HepG2 (cell line): ENCODE measurements around the gene GPR158. TPM values are rescaled to one million over a fixed set of nuclear protein-coding genes. Genes with fewer than 3 reads are reported as not detected.

Experiments used
- ATAC-seq: fragments of 200-7000 bp; cut with Tn5 transposase; 3 replicates; pipeline ENCODE4 v1.9.1; 2020; ENCODE audit warnings: mild to moderate bottlenecking, moderate library complexity
- BruUV-seq: library from RNA; stranded (reverse); fragments of 400-500 nt; replicated peaks from 2 replicates; lab custom pipeline; 2021; lab: Mats Ljungman, UMichigan
- CTCF ChIA-PET: fragments of 300-600 bp; formaldehyde crosslinking; extraction: SDS; loops from one replicate; lab custom pipeline; 2021; ENCODE audit warnings: low total read pairs, inconsistent platforms, low intra/inter-chr PET ratio; lab: Yijun Ruan, JAX
- POLR2A ChIA-PET: fragments of 350-600 bp; sonication (Branson Sonifier 250); formaldehyde crosslinking; loops from one replicate; lab custom pipeline; 2020; ENCODE audit warnings: antibody characterized with exemption, inconsistent platforms; lab: Yijun Ruan, JAX
- DNase-seq: peaks from one replicate; pipeline ENCODE4 v3.0.0-alpha.2; 2015; ENCODE audit warnings: low spot score
- FAIRE-seq: peaks from 3 replicates; lab custom pipeline; 2011; peaks lifted over from hg19 to GRCh38; lab: Jason Lieb, UNC
- H2AFZ ChIP-seq: one replicate; pipeline ENCODE4 v1.6.1; 2011; ENCODE audit warnings: low read length, inconsistent platforms
- H3K27ac ChIP-seq: fragments of 300-600 bp; 3 replicates; pipeline ENCODE4 v1.8.0; 2011; ENCODE audit warnings: mixed run types, mild to moderate bottlenecking, mixed read lengths, low read length, inconsistent platforms; ENCODE audit not compliant: insufficient read depth; ENCODE audit errors: extremely low read length
- H3K27me3 ChIP-seq, 2 experiments: fragments of 200-600 bp in 1 of 2; 2 replicates in 1 of 2; 3 replicates in 1 of 2; pipeline versions ENCODE4 v1.6.0 to v1.8.0; 2011; ENCODE audit warnings: low read length in 2 of 2, mild to moderate bottlenecking in 2 of 2, moderate library complexity in 2 of 2, inconsistent platforms in 1 of 2; ENCODE audit not compliant: insufficient read depth in 2 of 2, control insufficient read depth in 1 of 2
- H3K36me3 ChIP-seq, 2 experiments: fragments of 200-600 bp in 1 of 2; replicated peaks in 1 of 2; 2 replicates in 1 of 2; 3 replicates in 1 of 2; pipeline versions ENCODE4 v1.5.1 to v1.8.0; 2011; ENCODE audit warnings: low read length in 2 of 2, inconsistent platforms in 1 of 2; ENCODE audit not compliant: insufficient read depth in 2 of 2, control insufficient read depth in 1 of 2
- H3K4me1 ChIP-seq: 2 replicates; pipeline ENCODE4 v1.5.1; 2012; ENCODE audit warnings: low read length, inconsistent platforms; ENCODE audit not compliant: insufficient read depth
- H3K4me2 ChIP-seq: 2 replicates; pipeline ENCODE4 v1.6.0; 2011; ENCODE audit warnings: low read depth, low read length, inconsistent platforms
- H3K4me3 ChIP-seq, 3 experiments: fragments of 200-600 bp in 1 of 3; sonication (generic), shearing (Covaris generic) in 1 of 3; replicated peaks in 1 of 3; 2 replicates each; pipeline ENCODE4 v1.5.1; 2011 to 2016; ENCODE audit warnings: low read length in 3 of 3, inconsistent platforms in 2 of 3, low read depth in 2 of 3, mild to moderate bottlenecking in 2 of 3, control low read depth in 1 of 3, mixed read lengths in 1 of 3; ENCODE audit not compliant: insufficient read depth in 1 of 3
- H3K79me2 ChIP-seq: one replicate; pipeline ENCODE4 v1.6.1; 2011; ENCODE audit warnings: low read length, inconsistent platforms; ENCODE audit not compliant: insufficient read depth
- H3K9ac ChIP-seq: 2 replicates; pipeline ENCODE4 v1.6.0; 2011; ENCODE audit warnings: mild to moderate bottlenecking, low read depth, low read length, inconsistent platforms; ENCODE audit not compliant: insufficient read depth
- H3K9me3 ChIP-seq: 2 replicates; pipeline ENCODE4 v1.5.1; 2012; ENCODE audit warnings: mild to moderate bottlenecking, low read length
- H4K20me1 ChIP-seq: 2 replicates; pipeline ENCODE4 v1.6.0; 2011; ENCODE audit warnings: inconsistent platforms, mild to moderate bottlenecking, low read length, moderate library complexity; ENCODE audit not compliant: insufficient read depth
- GFI1 ChIP-seq: sonication (generic); formaldehyde crosslinking; IDR thresholded peaks from 2 replicates; pipeline ENCODE4 v1.5.0; 2020; ENCODE audit warnings: missing genetic modification reagents, mild to moderate bottlenecking, borderline replicate concordance
- SAFB2 ChIP-seq: sonication (generic); formaldehyde crosslinking; IDR thresholded peaks from 2 replicates; pipeline ENCODE4 v1.5.1; 2020; ENCODE audit warnings: missing genetic modification reagents, low read depth, mild to moderate bottlenecking, borderline replicate concordance
- SNAPC4 ChIP-seq: sonication (generic); formaldehyde crosslinking; IDR thresholded peaks from 2 replicates; pipeline ENCODE4 v1.4.0; 2020; ENCODE audit warnings: mild to moderate bottlenecking, missing genetic modification reagents
- XBP1 ChIP-seq: sonication (generic); formaldehyde crosslinking; IDR thresholded peaks from 2 replicates; pipeline ENCODE4 v1.5.0; 2020; ENCODE audit warnings: missing genetic modification reagents
- ZNF33A ChIP-seq: sonication (generic); formaldehyde crosslinking; IDR thresholded peaks from 2 replicates; pipeline ENCODE4 v1.5.1; 2020; ENCODE audit warnings: missing genetic modification reagents, mild to moderate bottlenecking, moderate library complexity, borderline replicate concordance
- ZSCAN30 ChIP-seq: sonication (generic); formaldehyde crosslinking; IDR thresholded peaks from 2 replicates; pipeline ENCODE4 v1.5.0; 2020; ENCODE audit warnings: mild to moderate bottlenecking, missing genetic modification reagents
- WGBS: methylation state at CpG from one replicate; pipeline ENCODE4 v1.1.6; 2017; ENCODE audit warnings: low lambda C conversion rate; 5-methylcytosine and 5-hydroxymethylcytosine counted together
- in situ Hi-C: cut with HindIII; loops from 2 replicates; pipeline ENCODE4 v1.10.0; 2017; ENCODE audit warnings: low pct_unique_long_range_greater_than_20kb; ENCODE audit not compliant: extremely low pct_ligation_motif_present
- intact Hi-C: fragments of 100-400 bp; cut with micrococcal nuclease; formaldehyde crosslinking; loops from one replicate; pipeline ENCODE4 v1.10.0; 2022; ENCODE audit not compliant: unreplicated experiment
- polyA plus RNA-seq, 8 experiments: library from polyadenylated mRNA; depleted of rRNA in 3 of 8; stranded (reverse) in 7 of 8; unstranded in 1 of 8; fragments of >200 nt; fragmentation: Illumina TruSeq in 4 of 8; extraction: Trizol in 4 of 8; gene quantifications; 2 replicates each; pipeline versions ENCODE4 v1.2.1 to v1.2.3, GENCODE V29; 2011 to 2016; ENCODE audit warnings: low read depth in 4 of 8, missing spikeins in 1 of 8, mixed read lengths in 1 of 8; ENCODE audit not compliant: insufficient read depth in 1 of 8
- total RNA-seq, 5 experiments: library from RNA; depleted of rRNA; stranded (reverse); fragments of >200 nt; fragmentation: Illumina TruSeq; extraction: Trizol; gene quantifications; 2 replicates each; pipeline ENCODE4 v1.2.3, GENCODE V29; 2016; ENCODE audit warnings: low read depth in 1 of 5

Gene GPR158
- total and polyA plus RNA-seq, 2 of the 13 experiments (the other 11 are each of a cell fraction or from before 2014, with no cell fraction given), result not detected

DNA sequence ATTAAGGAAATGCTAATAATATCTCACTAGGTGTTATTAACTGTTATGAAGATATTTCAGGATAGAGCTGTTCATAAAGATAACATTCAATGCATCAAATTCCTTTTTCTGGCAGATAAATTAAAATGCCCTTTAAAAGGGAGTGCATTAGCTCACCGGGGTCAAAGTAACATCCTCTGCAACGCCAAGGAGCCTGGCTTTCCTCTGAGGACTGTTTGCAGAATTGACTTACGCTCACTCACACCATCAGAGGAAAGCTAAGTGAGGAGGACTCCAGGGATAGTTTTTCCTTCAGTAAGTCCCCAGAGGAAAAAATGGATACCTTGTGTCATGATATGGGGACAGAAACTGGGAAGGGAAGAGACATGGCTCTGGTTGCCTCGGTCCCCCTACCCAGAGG is 45.2 kb upstream of the GPR158 start (continued):
- TF ChIP-seq SAFB2 (CRISPR knock-in tag) (no peak), XBP1 (no peak), ZSCAN30 (CRISPR knock-in tag) (no peak), SNAPC4 (no peak)

GRCh38 chr10:25130906-25131305 is 43.9 kb upstream of the GPR158 start:
- intact Hi-C loops, result no loop called here
- ChIA-PET POLR2A (no interaction called here), CTCF (no interaction called here)
- H3K27ac ChIP-seq, result no peak overlapping the region
- H3K27me3 ChIP-seq, result peaks cover 0 to 17% of the 10 kb centered on the region in 2 experiments; a peak in 3 of 5 replicates
- H3K4me2 ChIP-seq, result no peak overlapping the region
- H3K79me2 ChIP-seq, result no peaks in the 10 kb centered on the region
- no peaks in the 10 kb centered on the region for H4K20me1 ChIP-seq
- in situ Hi-C loops, result no loop called here
- H3K4me3 ChIP-seq, result no peak overlapping the region
- no TSS peak for BruUV-seq
- H3K9me3 ChIP-seq, result no peaks in the 10 kb centered on the region
- no peaks in the 10 kb centered on the region for H3K36me3 ChIP-seq
- no peak for DNase-seq
- no peak for TF ChIP-seq GFI1 (CRISPR knock-in tag)
- TF ChIP-seq ZNF33A (CRISPR knock-in tag), result no peak
- TF ChIP-seq, all 625 proteins: peak for 0
- H2AFZ ChIP-seq, result no peak overlapping the region
- FAIRE-seq (no peak), ATAC-seq (no peak)
- WGBS, result 2% methylated on average over 4 of the region's 4 CpGs
- H3K4me1 ChIP-seq, result no peaks in the 10 kb centered on the region
- H3K9ac ChIP-seq, result no peak overlapping the region
